Sigmoid colon (tissue), 4 donors: ENCODE data around the gene STK32B.

Experiments used
- EP300 ChIP-seq, 4 donors: sonication (generic); formaldehyde crosslinking; IDR thresholded peaks; one replicate each; pipeline ENCODE4 v1.6.1; 2017; ENCODE audit warnings: antibody characterized with exemption in 4 of 4
- TF ChIP-seq, protein P1 (sequence below), 4 experiments: fragments of 450-650 bp in 3 of 4; fragments of 200-600 bp in 1 of 4; IDR thresholded peaks; one replicate each; pipeline ENCODE4 v1.5.1; 2016 to 2019; ENCODE audit warnings: antibody characterized with exemption in 4 of 4, mild to moderate bottlenecking in 3 of 4, moderate library complexity in 2 of 4

DNA sequence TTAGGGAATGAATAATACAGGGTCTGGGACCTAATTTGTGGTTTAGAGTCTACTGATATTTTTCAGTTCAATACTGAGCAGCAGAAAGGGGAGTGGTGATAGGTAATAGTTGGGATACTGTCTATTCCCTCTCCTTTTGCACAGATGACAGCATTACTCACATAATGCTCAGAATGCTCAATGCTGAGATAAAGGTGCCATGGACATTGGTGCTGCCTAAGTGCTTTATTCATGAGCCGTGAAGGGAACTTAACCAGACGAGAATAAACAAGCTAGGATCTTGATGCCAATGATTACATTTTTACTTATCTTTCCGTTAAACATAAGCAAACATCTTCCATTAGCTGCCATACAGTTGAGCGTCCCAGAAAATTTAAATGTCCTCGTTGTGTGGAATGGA lies 75.6 kb downstream of the STK32B start:
- TF ChIP-seq, protein P1, sequence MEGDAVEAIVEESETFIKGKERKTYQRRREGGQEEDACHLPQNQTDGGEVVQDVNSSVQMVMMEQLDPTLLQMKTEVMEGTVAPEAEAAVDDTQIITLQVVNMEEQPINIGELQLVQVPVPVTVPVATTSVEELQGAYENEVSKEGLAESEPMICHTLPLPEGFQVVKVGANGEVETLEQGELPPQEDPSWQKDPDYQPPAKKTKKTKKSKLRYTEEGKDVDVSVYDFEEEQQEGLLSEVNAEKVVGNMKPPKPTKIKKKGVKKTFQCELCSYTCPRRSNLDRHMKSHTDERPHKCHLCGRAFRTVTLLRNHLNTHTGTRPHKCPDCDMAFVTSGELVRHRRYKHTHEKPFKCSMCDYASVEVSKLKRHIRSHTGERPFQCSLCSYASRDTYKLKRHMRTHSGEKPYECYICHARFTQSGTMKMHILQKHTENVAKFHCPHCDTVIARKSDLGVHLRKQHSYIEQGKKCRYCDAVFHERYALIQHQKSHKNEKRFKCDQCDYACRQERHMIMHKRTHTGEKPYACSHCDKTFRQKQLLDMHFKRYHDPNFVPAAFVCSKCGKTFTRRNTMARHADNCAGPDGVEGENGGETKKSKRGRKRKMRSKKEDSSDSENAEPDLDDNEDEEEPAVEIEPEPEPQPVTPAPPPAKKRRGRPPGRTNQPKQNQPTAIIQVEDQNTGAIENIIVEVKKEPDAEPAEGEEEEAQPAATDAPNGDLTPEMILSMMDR (IDR thresholded peaks at IDR 0.05), result no peak
- no peak for TF ChIP-seq EP300 (IDR thresholded peaks at IDR 0.05)
